PC-3 (cell line): Measurements from ENCODE around the gene SP100. TPM values are rescaled to one million over a fixed set of nuclear protein-coding genes. Genes with fewer than 3 reads are reported as not detected.

ENCODE experiments used
- ATAC-seq: fragments of 200-7000 bp; cut with Tn5 transposase; 2 replicates; pipeline ENCODE4 v1.9.1; 2020; ENCODE audit warnings: mild to moderate bottlenecking, moderate library complexity
- BruUV-seq: library from RNA; stranded (reverse); fragments of 400-500 nt; replicated peaks from 2 replicates; lab custom pipeline; 2021; lab: Mats Ljungman, UMichigan
- CTCF ChIA-PET: fragments of 300-600 bp; sonication (Branson Sonifier 250); formaldehyde crosslinking; loops from one replicate; lab custom pipeline; 2022; ENCODE audit warnings: antibody characterized with exemption; lab: Charles Lee
- POLR2A ChIA-PET: fragments of 300-600 bp; sonication (Branson Sonifier 250); formaldehyde crosslinking; loops from one replicate; lab custom pipeline; 2022; ENCODE audit warnings: antibody characterized with exemption; ENCODE audit not compliant: unreplicated experiment; lab: Charles Lee
- DNase-seq: peaks from one replicate; pipeline ENCODE4 v3.0.0-alpha.2; 2015
- H2AFZ ChIP-seq: fragments of 300-600 bp; sonication (generic); 2 replicates; pipeline ENCODE4 v1.6.0; 2016; ENCODE audit warnings: antibody characterized with exemption, low read length
- H3F3A ChIP-seq: fragments of 300-600 bp; sonication (generic); one replicate; pipeline ENCODE4 v1.6.0; 2017; ENCODE audit warnings: antibody characterized with exemption, low read length, control low read depth, mild to moderate bottlenecking; ENCODE audit not compliant: unreplicated experiment
- H3K27ac ChIP-seq: fragments of 300-600 bp; sonication (generic); 2 replicates; pipeline ENCODE4 v1.5.1; 2016; ENCODE audit warnings: mild to moderate bottlenecking, low read length
- H3K27me3 ChIP-seq: fragments of 300-600 bp; sonication (generic); 2 replicates; pipeline ENCODE4 v1.6.1; 2016; ENCODE audit warnings: low read length, mixed read lengths
- H3K36me3 ChIP-seq: fragments of 300-600 bp; sonication (generic); 2 replicates; pipeline ENCODE4 v1.6.1; 2016; ENCODE audit warnings: low read depth, mixed run types, low read length, mixed read lengths
- H3K4me1 ChIP-seq: fragments of 300-600 bp; sonication (generic); 2 replicates; pipeline ENCODE4 v1.5.1; 2016; ENCODE audit warnings: low read length; ENCODE audit not compliant: insufficient read depth
- H3K4me2 ChIP-seq: fragments of 300-600 bp; sonication (generic); 2 replicates; pipeline ENCODE4 v1.6.0; 2016; ENCODE audit warnings: low read length
- H3K4me3 ChIP-seq: fragments of 300-600 bp; sonication (generic); 2 replicates; pipeline ENCODE4 v1.5.1; 2016; ENCODE audit warnings: mild to moderate bottlenecking, low read length, mixed read lengths
- H3K79me2 ChIP-seq: fragments of 300-600 bp; sonication (generic); 2 replicates; pipeline ENCODE4 v1.6.1; 2017; ENCODE audit warnings: low read length, mixed read lengths
- H3K9ac ChIP-seq: fragments of 300-600 bp; sonication (generic); 2 replicates; pipeline ENCODE4 v1.6.0; 2016; ENCODE audit warnings: mild to moderate bottlenecking, low read length
- H3K9me2 ChIP-seq: fragments of 300-600 bp; sonication (generic); replicated peaks from 2 replicates; pipeline ENCODE4 v1.6.1; 2016; ENCODE audit warnings: mixed run types, low read length, mixed read lengths
- H3K9me3 ChIP-seq: fragments of 300-600 bp; sonication (generic); 2 replicates; pipeline ENCODE4 v1.6.1; 2016; ENCODE audit warnings: low read length, mixed read lengths
- H4K20me1 ChIP-seq: fragments of 300-600 bp; sonication (generic); 2 replicates; pipeline ENCODE4 v1.6.1; 2016; ENCODE audit warnings: low read length, mixed read lengths
- CTCF ChIP-seq: fragments of 300-600 bp; sonication (generic); conservative IDR thresholded peaks from 2 replicates; pipeline ENCODE4 v1.5.1; 2017; ENCODE audit warnings: antibody characterized with exemption, low read depth, mild to moderate bottlenecking, low read length
- EZH2 ChIP-seq: fragments of 300-600 bp; sonication (generic); IDR thresholded peaks from one replicate; pipeline ENCODE4 v1.6.1; 2017; ENCODE audit warnings: antibody characterized with exemption, mild to moderate bottlenecking, low read length; ENCODE audit not compliant: unreplicated experiment
- EZH2phosphoT487 ChIP-seq: fragments of 300-600 bp; sonication (generic); IDR thresholded peaks from 2 replicates; pipeline ENCODE4 v1.6.1; 2018; ENCODE audit warnings: mild to moderate bottlenecking, antibody characterized with exemption, low read length, borderline replicate concordance
- intact Hi-C: fragments of 100-400 bp; cut with micrococcal nuclease; formaldehyde crosslinking; loops from 2 replicates; pipeline ENCODE4 v1.9.0; 2023
- total RNA-seq: library from RNA; depleted of rRNA; stranded (reverse); fragments of >200 nt; gene quantifications from 2 replicates; pipeline ENCODE4 v1.2.3, GENCODE V29; 2014

The SP100 gene
- total RNA-seq, 1 experiment from 2014 or later = 49.8 TPM

DNA sequence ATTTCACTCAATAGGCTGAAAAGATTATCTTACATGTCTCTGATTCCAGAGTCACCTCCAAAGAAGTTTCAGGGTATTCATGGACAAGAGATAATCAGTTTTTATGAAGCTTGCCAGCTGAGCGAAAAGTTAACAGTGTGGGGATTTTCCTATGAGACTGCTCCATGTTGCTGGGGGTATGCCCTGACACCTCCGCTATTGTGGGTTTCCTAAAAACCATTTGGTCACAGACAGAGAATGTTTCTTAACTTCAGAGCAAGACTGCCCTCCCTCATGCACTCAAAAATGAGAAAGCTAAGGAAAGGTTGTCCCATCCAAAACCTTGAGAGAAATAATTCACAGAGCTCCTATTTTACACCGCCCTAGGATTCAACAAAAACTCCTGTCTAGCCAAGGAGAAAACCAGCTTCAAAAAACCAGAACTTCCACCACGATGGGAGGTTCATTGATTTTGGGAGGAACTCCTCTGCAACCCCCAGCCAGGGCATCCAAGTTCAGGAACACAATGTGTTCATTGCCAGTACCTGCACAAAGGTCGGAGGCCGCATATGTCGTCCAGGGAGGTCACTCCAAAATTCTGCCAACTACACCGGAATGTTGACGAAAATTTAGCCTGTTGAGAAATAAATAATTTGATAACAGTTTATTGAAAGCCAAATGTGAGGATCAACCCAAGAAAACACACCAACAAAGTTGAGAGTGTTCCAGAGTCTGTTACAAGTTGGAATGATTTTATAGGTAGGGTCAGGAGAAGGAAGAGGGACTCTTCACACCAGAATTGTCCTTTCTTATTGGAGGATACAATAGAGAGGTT, 104.3 kb downstream of the SP100 start:
- peak overlapping the region; percentile 84 for H3K27ac ChIP-seq

GRCh38 chr2:230520875-230521155, 104.8 kb downstream of the SP100 start:
- peak overlapping the region; percentile 86 for H3K27ac ChIP-seq
- BruUV-seq = no TSS peak
- DNase-seq = peak; percentile 90
- intact Hi-C loops = no loop called here
- no peaks in the 10 kb centered on the region for H3K9me2 ChIP-seq
- TF ChIP-seq EZH2phosphoT487 = no peak
- no peak for TF ChIP-seq EZH2
- TF ChIP-seq CTCF = no peak
- peak overlapping the region; percentile 28; the same call in 1 of the 2 replicates for H3K9ac ChIP-seq
- H3K79me2 ChIP-seq = no peaks in the 10 kb centered on the region
- H3K4me3 ChIP-seq = no peak overlapping the region
- no peak overlapping the region for H3K4me2 ChIP-seq
- peaks cover 5% of the 10 kb centered on the region for H3F3A ChIP-seq
- H2AFZ ChIP-seq = no peak overlapping the region
- H3K36me3 ChIP-seq = peaks cover 30% of the 10 kb centered on the region
- ChIA-PET POLR2A (no interaction called here), CTCF (no interaction called here)
- peaks cover 8% of the 10 kb centered on the region; the same call in 1 of the 2 replicates for H3K4me1 ChIP-seq
- peak; percentile 96 for ATAC-seq
- H3K27me3 ChIP-seq = no peaks in the 10 kb centered on the region
- H4K20me1 ChIP-seq = no peaks in the 10 kb centered on the region
- H3K9me3 ChIP-seq = peaks cover 38% of the 10 kb centered on the region

More for the DNA sequence above, 104.3 kb downstream of the SP100 start:
- Histone ChIP-seq H4K20me1 (no peaks in the 10 kb centered on the region), H3K9ac (no peak overlapping the region), H3K27me3 (no peaks in the 10 kb centered on the region), H3K36me3 (peaks cover 26% of the 10 kb centered on the region), H3K4me1 (peaks cover 8% of the 10 kb centered on the region; the same call in 1 of the 2 replicates), H3F3A (peaks cover 5% of the 10 kb centered on the region), H3K4me3 (no peak overlapping the region), H3K4me2 (no peak overlapping the region), H2AFZ (no peak overlapping the region), H3K9me3 (peaks cover 35% of the 10 kb centered on the region), H3K9me2 (no peaks in the 10 kb centered on the region), H3K79me2 (no peaks in the 10 kb centered on the region)
- intact Hi-C loops = no loop called here
- TF ChIP-seq CTCF (no peak), EZH2 (no peak), EZH2phosphoT487 (no peak)
- DNase-seq = no peak
- TSS peak; percentile 81 for BruUV-seq
- ChIA-PET POLR2A (no interaction called here), CTCF (no interaction called here)
- no peak for ATAC-seq

DNA sequence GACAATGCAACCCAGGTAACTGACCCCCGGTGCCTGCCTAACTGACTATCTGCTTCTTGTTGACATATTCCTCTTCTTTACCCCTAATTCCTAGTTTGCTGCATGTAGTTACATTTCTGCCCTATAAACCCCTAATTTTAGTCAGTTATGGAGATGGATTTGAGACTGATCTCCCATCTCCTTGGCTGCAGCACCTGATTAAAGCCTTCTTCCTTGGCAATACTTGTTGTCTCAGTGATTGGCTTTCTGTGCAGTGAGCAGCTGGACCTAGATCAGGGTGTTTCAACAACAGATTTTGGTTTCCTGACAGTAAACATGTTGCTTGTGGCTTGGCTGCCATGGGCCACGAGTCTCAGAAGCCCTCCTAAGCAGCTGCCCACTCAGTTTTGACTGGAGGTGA, 105.4 kb downstream of the SP100 start:
- H3K27ac ChIP-seq = peak overlapping the region; percentile 86
- H3K4me3 ChIP-seq = no peak overlapping the region; the same call in 1 of the 2 replicates
- peaks cover 38% of the 10 kb centered on the region for H3K9me3 ChIP-seq
- no peaks in the 10 kb centered on the region for H4K20me1 ChIP-seq
- no peaks in the 10 kb centered on the region for H3K27me3 ChIP-seq
- CTCF ChIA-PET = no interaction called here
- DNase-seq (no peak), ATAC-seq (no peak)
- POLR2A ChIA-PET = no interaction called here
- intact Hi-C loops = no loop called here
- TF ChIP-seq EZH2phosphoT487 (no peak), CTCF (no peak), EZH2 (no peak)
- peaks cover 30% of the 10 kb centered on the region for H3K36me3 ChIP-seq
- H2AFZ ChIP-seq = no peak overlapping the region
- H3K4me1 ChIP-seq = peaks cover 8% of the 10 kb centered on the region; the same call in 1 of the 2 replicates
- H3K79me2 ChIP-seq = no peaks in the 10 kb centered on the region
- no TSS peak for BruUV-seq
- no peaks in the 10 kb centered on the region for H3K9me2 ChIP-seq
- peaks cover 5% of the 10 kb centered on the region for H3F3A ChIP-seq
- no peak overlapping the region for H3K4me2 ChIP-seq
- peak overlapping the region; percentile 28; the same call in 1 of the 2 replicates for H3K9ac ChIP-seq
